Bladder microvascular endothelial cell (primary cell): ENCODE measurements around the gene GOLGA6L25. TPM values are rescaled to one million over a fixed set of nuclear protein-coding genes. Genes with fewer than 3 reads are reported as not detected.

Experiments
- total RNA-seq: library from RNA; depleted of rRNA; stranded (reverse); fragments of >200 nt; gene quantifications from 2 replicates; pipeline ENCODE4 v1.2.3, GENCODE V29; 2014

GOLGA6L25 gene
- 0.06 TPM in 1 of 2 replicates, not detected in the other for total RNA-seq

GRCh38 chr15:28553268-28553667 lies at the start of gene GOLGA6L25:
Gene GOLGA6L25, plus strand, starts transcription at chr15:28553568. Its CDS starts 61 bp downstream, at chr15:28553629.

GRCh38 chr15:28532954-28533353 lies 20.4 kb upstream of the GOLGA6L25 start, which contains the start of gene GOLGA8G:
Gene GOLGA8G, minus strand, starts transcription at chr15:28532971. Its CDS starts 62 bp downstream, at chr15:28532909.

Other genes with a start within 250 kb of the GOLGA6L25 start
- 45.7 and 98.2 TPM in 2 replicates for gene HERC2, start 231.4 kb upstream of the GOLGA6L25 start, total RNA-seq
- gene GOLGA6L24, start 195.5 kb upstream of the GOLGA6L25 start, total RNA-seq = not detected in 2 replicates
- gene GOLGA8F, start 174.9 kb upstream of the GOLGA6L25 start, total RNA-seq = under 0.01 TPM in 1 of 2 replicates, not detected in the other
- not detected in 2 replicates for gene GOLGA8G, start 20.6 kb upstream of the GOLGA6L25 start, total RNA-seq
- gene GOLGA8M, start 158.9 kb downstream of the GOLGA6L25 start, total RNA-seq = 0.16 and 7.2 TPM in 2 replicates